GM19372 (cell line): ENCODE data around the gene DPP6.

Source experiments
- ATAC-seq: cut with Tn5 transposase; IDR thresholded peaks from one replicate; pipeline ENCODE4 v1.9.1; 2021; ENCODE audit warnings: mild to moderate bottlenecking, low read depth, moderate library complexity; ENCODE audit not compliant: unreplicated experiment

The DPP6 gene

GRCh38 chr7:154388999-154389398 lies 336.8 kb downstream of the DPP6 start:
- no peak for ATAC-seq

DNA sequence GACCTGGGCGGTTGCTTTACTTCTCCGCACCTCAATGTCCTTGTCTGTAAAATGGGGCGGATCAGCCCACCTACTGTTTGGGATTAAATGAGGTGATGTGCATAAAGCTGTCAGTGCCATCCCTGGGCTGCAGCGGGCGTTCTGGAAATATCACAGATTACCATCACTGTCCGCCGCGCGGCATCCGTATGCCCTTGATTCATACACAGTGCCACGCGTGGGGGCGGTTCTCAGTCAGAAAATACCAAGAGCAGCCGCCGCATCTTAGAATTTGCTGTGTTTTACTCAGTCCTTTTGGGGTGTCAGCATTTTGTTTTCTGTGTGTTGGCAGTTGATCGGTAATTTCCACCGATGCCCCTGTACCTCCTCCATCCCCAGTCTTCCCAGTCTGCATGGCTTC lies 338.8 kb downstream of the DPP6 start:
- no peak for ATAC-seq

GRCh38 chr7:154394804-154395203 lies 342.6 kb downstream of the DPP6 start:
- no peak for ATAC-seq

GRCh38 chr7:154406312-154406711 lies 354.1 kb downstream of the DPP6 start:
- no peak for ATAC-seq

- ATAC-seq, result no peak
These were observed 357.6 kb downstream of the DPP6 start for GRCh38 chr7:154409703-154410311.

DNA sequence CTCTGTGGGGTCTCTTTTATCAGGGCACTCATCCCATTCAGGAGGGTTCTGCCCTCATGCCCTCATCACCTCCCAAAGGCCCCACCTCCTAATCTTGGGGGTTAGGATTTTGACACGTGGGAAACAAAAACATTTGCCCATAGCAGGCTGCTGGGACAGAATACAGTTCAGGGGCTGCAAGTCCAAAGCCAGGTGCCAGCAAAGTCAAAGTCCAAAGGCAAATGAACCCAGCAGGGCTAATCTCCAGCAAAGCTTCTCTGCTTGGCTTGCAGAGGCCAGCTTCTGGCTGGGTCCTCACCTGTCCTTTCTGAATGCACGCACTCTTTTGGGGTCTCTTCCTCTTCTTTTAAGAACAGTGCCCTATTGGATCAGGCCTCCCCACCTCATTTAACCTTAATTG lies 359.9 kb downstream of the DPP6 start:
- no peak for ATAC-seq

GRCh38 chr7:154415709-154416399 lies 363.7 kb downstream of the DPP6 start:
- no peak for ATAC-seq

DNA sequence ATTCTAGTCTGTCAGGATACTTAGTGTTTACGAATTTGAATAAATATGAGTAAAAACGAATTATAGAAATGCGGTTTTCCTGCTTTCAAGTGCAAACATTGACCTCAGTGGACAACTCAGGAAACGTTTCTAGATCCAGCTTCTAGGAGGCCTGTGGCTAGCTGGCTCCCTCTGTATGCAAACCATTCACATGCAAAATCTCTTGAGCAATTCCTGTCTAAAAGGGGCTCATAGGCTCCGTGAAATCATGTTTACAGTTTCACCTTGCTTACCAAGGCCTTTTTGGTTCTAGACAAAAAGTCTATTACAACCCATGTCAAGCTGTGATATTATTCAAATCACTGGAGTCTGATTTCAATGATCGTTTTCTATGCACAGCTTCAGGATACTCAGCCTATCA lies 364.5 kb downstream of the DPP6 start:
- ATAC-seq, result no peak

DNA sequence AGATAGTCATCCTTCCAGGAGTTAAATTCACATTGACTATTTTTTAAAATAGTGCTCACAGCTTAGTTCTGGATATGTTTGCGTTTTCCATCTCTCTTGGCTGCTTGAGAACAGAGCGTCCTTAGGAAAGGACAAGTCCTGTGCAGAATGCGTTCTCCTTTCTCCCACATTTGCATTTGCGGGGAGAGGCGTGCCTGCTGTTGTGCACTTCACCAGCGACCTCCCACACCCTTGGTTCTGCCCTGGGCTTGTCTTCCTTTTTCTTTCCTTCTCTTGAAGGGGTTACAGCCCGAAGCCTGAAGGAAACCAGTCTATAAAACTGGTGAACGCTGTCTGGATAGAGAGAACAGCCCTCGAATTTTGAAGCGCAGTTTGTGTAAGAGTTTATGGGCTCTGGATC lies 367.1 kb downstream of the DPP6 start:
- no peak for ATAC-seq

GRCh38 chr7:154423231-154423630 lies 371.0 kb downstream of the DPP6 start:
- no peak for ATAC-seq

DNA sequence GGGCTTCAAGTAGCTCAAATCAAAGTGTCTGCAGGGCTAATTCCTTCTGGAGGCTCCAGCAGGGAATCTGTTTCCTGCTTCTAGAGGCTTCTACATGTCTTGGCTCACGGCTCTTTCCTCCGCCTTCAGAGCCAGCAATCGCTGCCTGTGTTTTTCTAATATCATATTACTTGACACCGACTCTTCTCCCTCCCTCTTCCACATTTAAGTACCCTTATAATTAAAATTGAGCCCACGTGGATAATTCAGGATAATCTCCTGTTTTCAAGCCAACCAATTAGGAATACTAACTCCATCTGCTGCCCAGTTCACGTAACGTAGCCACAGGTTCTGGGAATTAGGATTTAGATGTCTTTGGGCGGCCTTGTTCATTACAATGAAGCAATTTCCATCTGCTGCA lies 372.2 kb downstream of the DPP6 start:
- no peak for ATAC-seq

DNA sequence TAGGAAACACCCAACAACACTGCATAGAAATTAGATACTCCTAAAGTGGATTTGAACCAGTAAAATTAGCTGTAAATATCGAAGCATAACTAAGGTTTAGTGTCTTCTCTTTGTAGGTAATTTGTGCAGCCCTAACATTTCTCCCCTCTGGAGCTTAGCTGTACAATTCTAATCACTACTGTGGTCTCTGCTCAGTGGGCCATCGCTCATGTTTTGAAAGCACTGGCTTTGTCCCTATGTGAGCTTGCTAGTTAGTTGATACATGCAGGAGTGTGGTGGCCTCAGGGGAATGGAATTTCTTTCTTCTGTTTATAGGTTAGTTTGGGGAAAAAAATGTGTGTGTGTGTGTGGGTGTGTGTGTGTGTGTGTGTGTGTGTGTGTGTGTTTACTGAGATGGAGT lies 373.1 kb downstream of the DPP6 start:
- ATAC-seq, result no peak

DNA sequence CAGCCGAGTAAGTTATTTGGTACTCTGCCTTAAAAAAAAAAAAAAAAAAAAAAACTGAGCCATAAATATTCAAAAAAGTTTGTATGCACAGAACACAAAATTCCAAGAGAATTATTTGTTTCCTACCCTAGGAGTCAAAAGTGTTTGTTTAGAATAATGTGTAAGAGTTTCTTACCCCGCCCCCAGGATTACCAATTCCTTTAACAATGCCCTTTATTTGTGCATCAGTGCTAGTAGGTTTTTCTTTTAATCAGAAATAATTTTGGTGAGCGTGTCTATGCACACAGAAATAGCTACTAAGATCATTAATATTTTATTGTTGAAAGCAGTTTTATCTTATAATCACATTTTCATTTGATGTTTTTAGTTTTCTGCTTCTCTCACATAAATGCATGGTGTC lies 374.6 kb downstream of the DPP6 start:
- no peak for ATAC-seq

DNA sequence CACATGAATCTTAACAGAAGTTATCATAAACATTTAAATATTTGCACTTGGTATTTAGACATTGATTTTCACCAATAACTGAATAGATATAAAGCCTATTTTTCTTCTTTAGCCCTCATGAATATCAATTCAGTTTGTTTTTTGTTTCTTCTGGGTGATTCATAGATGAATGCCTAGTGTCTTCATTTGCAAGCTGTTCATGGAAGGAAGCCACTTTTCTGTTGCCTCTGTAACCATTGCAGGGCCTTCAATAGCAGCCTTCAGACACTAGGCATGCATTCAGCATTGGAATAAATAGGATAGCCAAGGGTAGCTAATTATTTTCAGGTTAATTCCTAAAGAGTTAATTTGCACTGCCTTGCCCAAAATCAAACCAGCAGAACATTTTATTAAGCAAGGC lies 375.3 kb downstream of the DPP6 start:
- no peak for ATAC-seq

GRCh38 chr7:154429666-154430404 lies 377.6 kb downstream of the DPP6 start:
- ATAC-seq, result no peak

GRCh38 chr7:154430640-154431039 lies 378.4 kb downstream of the DPP6 start:
- ATAC-seq, result no peak

DNA sequence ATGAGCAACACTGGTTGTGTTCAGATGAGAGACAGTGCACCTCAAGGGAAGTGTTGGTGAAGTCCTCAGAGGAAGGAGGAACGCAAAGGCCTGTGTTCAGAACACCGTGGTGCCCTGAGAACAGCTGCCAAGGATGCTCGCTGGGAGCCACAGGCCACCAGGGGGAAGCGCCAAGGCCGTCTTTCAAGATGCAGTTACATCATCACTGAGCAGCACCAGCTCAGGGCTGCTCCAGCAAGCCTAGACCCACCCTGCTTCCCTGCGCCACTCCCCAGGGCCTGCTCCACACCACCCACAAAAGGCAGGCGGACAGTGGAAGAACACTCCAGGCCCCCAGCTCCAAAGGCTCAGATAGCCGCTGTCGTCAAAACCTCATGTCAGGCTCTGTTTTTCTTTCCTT lies 378.8 kb downstream of the DPP6 start:
- no peak for ATAC-seq

- no peak for ATAC-seq
These were observed 381.7 kb downstream of the DPP6 start for GRCh38 chr7:154433632-154434598.

DNA sequence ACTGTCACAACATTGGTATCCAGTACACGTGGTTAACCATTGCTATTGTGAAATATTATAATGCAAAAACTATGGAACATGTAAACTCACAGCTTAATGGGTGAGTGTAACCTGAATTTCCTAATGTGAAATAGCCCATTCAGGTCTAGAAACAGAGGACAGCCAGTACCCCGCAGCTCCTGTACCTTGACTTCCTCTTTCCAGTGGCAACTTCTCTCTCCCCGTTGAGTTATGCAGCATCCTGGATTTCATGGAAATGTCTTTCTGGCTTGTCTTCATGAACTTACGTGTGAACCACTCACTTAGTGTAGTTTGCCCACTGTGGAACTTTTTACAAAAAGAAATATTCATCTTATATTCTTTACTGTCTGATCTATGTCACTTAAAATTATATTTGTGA lies 384.4 kb downstream of the DPP6 start:
- ATAC-seq, result no peak

- ATAC-seq, result no peak
These were observed 385.0 kb downstream of the DPP6 start for GRCh38 chr7:154437234-154437633.
